GM12872 (cell line): Measurements from ENCODE around the gene UEVLD.

Experiments used
- CTCF ChIP-seq: IDR thresholded peaks from 3 replicates; pipeline ENCODE4 v1.5.1; 2011; ENCODE audit warnings: low read depth, mild to moderate bottlenecking, low read length, moderate library complexity; ENCODE audit not compliant: insufficient read depth

UEVLD gene

GRCh38 chr11:18618342-18619025 lies 29.9 kb upstream of the UEVLD start:
- no peak for TF ChIP-seq CTCF

GRCh38 chr11:18617688-18618341 lies 29.3 kb upstream of the UEVLD start:
- TF ChIP-seq CTCF, result no peak

GRCh38 chr11:18615628-18616392 lies 27.3 kb upstream of the UEVLD start:
- no peak for TF ChIP-seq CTCF

- TF ChIP-seq CTCF, result no peak
Observed at GRCh38 chr11:18614667-18615066, 26.1 kb upstream of the UEVLD start.

- TF ChIP-seq CTCF, result no peak
Observed at GRCh38 chr11:18612394-18612793, 23.9 kb upstream of the UEVLD start.

- TF ChIP-seq CTCF, result no peak
Observed at GRCh38 chr11:18611196-18611595, 22.7 kb upstream of the UEVLD start.

GRCh38 chr11:18608376-18608775 lies 19.8 kb upstream of the UEVLD start:
- TF ChIP-seq CTCF, result no peak
